GM21717 (cell line): ENCODE results near the gene ARMCX1.
"Not testable (repeated sequence)": the region's sequence is repeated elsewhere in the genome, so short reads cannot be mapped to it uniquely, and the experiment has no call there.

ENCODE experiments used
- ATAC-seq: cut with Tn5 transposase; IDR thresholded peaks from one replicate; pipeline ENCODE4 v1.9.1; 2021; ENCODE audit warnings: mild to moderate bottlenecking, moderate library complexity; ENCODE audit not compliant: unreplicated experiment

ARMCX1 gene

GRCh38 chrX:101550362-101550750, at the start of gene ARMCX1:
Gene ARMCX1 (plus strand): TSS chrX:101550547. CDS start chrX:101552931, 2,384 bp downstream.
- no peak for ATAC-seq

GRCh38 chrX:101502929-101503328, 47.4 kb upstream of the ARMCX1 start:
- ATAC-seq, result not testable (repeated sequence)

- no peak for ATAC-seq
Observed at GRCh38 chrX:101507372-101507771, 43.0 kb upstream of the ARMCX1 start.

- ATAC-seq, result no peak
Observed at GRCh38 chrX:101507986-101508385, 42.4 kb upstream of the ARMCX1 start.

GRCh38 chrX:101530944-101531343, 19.4 kb upstream of the ARMCX1 start:
- no peak for ATAC-seq

GRCh38 chrX:101539116-101539515, 11.2 kb upstream of the ARMCX1 start:
- no peak for ATAC-seq

GRCh38 chrX:101550751-101551379, 518 bp downstream of the ARMCX1 start:
- ATAC-seq, result no peak

GRCh38 chrX:101551380-101551767, 1.0 kb downstream of the ARMCX1 start:
- no peak for ATAC-seq

GRCh38 chrX:101552714-101553113, 2.4 kb downstream of the ARMCX1 start:
- no peak for ATAC-seq

GRCh38 chrX:101564651-101565050, 14.3 kb downstream of the ARMCX1 start:
- no peak for ATAC-seq

GRCh38 chrX:101595739-101596419, 45.5 kb downstream of the ARMCX1 start:
- peak; percentile 99 for ATAC-seq

GRCh38 chrX:101599592-101599991, 49.2 kb downstream of the ARMCX1 start:
- not testable (repeated sequence) for ATAC-seq

GRCh38 chrX:101602077-101602476, 51.7 kb downstream of the ARMCX1 start:
- ATAC-seq, result no peak
